Large intestine (tissue), 12 donors: ENCODE data around the gene RNF41. TPM values are rescaled to one million over a fixed set of nuclear protein-coding genes. Genes with fewer than 3 reads are reported as not detected.
"Not testable (repeated sequence)": the region's sequence is repeated elsewhere in the genome, so short reads cannot be mapped to it uniquely, and the experiment has no call there.

Experiments
- DNase-seq, 2 donors: peaks; one replicate each; pipeline versions ENCODE4 v3.0.0 to v3.0.0-alpha.2; 2013
- H3K27ac ChIP-seq: one replicate; pipeline ENCODE4 v1.5.1; 2013; ENCODE audit warnings: low read length
- H3K27me3 ChIP-seq: 2 replicates; pipeline ENCODE4 v1.6.1; 2013; ENCODE audit warnings: low read length; ENCODE audit not compliant: control insufficient read depth, insufficient read depth
- H3K36me3 ChIP-seq: 2 replicates; pipeline ENCODE4 v1.6.1; 2013; ENCODE audit warnings: low read length; ENCODE audit not compliant: control insufficient read depth, insufficient read depth
- H3K4me1 ChIP-seq: one replicate; pipeline ENCODE4 v1.6.1; 2013; ENCODE audit warnings: low read length; ENCODE audit not compliant: control insufficient read depth, insufficient read depth
- H3K4me3 ChIP-seq: one replicate; pipeline ENCODE4 v1.5.1; 2013; ENCODE audit warnings: low read length
- H3K9me3 ChIP-seq: one replicate; pipeline ENCODE4 v1.6.1; 2013; ENCODE audit warnings: mild to moderate bottlenecking, low read depth, low read length, moderate library complexity; ENCODE audit not compliant: control insufficient read depth
- WGBS: methylation state at CpG from one replicate; pipeline ENCODE4 v1.1.5; 2013; ENCODE audit warnings: low lambda C conversion rate; ENCODE audit not compliant: insufficient coverage; 5-methylcytosine and 5-hydroxymethylcytosine counted together
- long read RNA-seq, 11 donors: transcript quantifications; one replicate each; lab custom pipeline, GENCODE V29; 2026
- polyA plus RNA-seq: library from polyadenylated mRNA; unstranded; fragments of 120-200 nt; gene quantifications from one replicate; pipeline ENCODE4 v1.2.1, GENCODE V29; 2013

RNF41 gene
- 32.2 TPM for polyA plus RNA-seq
- long read RNA-seq, donor 1, partial matches to known transcripts = 0 of 1 reads
- long read RNA-seq, donor 1, other reads (novel, unspliced or antisense) = 0 of 1 reads
- long read RNA-seq, donor 2, full-length matches to known transcripts = 3 of 144 reads
- long read RNA-seq, donor 2, partial matches to known transcripts = 110 of 144 reads
- long read RNA-seq, donor 2, other reads (novel, unspliced or antisense) = 31 of 144 reads
- long read RNA-seq, donor 3 = 0 reads
- long read RNA-seq, donor 4, full-length matches to known transcripts = 1 of 11 reads
- long read RNA-seq, donor 4, partial matches to known transcripts = 10 of 11 reads
- long read RNA-seq, donor 4, other reads (novel, unspliced or antisense) = 0 of 11 reads
- long read RNA-seq, donor 5, full-length matches to known transcripts = 1 of 1 reads
- long read RNA-seq, donor 5, partial matches to known transcripts = 0 of 1 reads
- long read RNA-seq, donor 5, other reads (novel, unspliced or antisense) = 0 of 1 reads
- long read RNA-seq, donor 6, full-length matches to known transcripts = 9 of 9 reads
- long read RNA-seq, donor 6, partial matches to known transcripts = 0 of 9 reads
- long read RNA-seq, donor 6, other reads (novel, unspliced or antisense) = 0 of 9 reads
- long read RNA-seq, donor 7, full-length matches to known transcripts = 4 of 4 reads
- long read RNA-seq, donor 7, partial matches to known transcripts = 0 of 4 reads
- long read RNA-seq, donor 7, other reads (novel, unspliced or antisense) = 0 of 4 reads
- long read RNA-seq, donor 8, full-length matches to known transcripts = 4 of 56 reads
- long read RNA-seq, donor 8, partial matches to known transcripts = 35 of 56 reads
- long read RNA-seq, donor 8, other reads (novel, unspliced or antisense) = 17 of 56 reads
- long read RNA-seq, donor 9, full-length matches to known transcripts = 6 of 6 reads
- long read RNA-seq, donor 9, partial matches to known transcripts = 0 of 6 reads
- long read RNA-seq, donor 9, other reads (novel, unspliced or antisense) = 0 of 6 reads
- long read RNA-seq, donor 10, full-length matches to known transcripts = 7 of 828 reads
- long read RNA-seq, donor 10, partial matches to known transcripts = 777 of 828 reads
- long read RNA-seq, donor 10, other reads (novel, unspliced or antisense) = 44 of 828 reads
- long read RNA-seq, donor 11, full-length matches to known transcripts = 8 of 351 reads
- long read RNA-seq, donor 11, partial matches to known transcripts = 309 of 351 reads
- long read RNA-seq, donor 11, other reads (novel, unspliced or antisense) = 34 of 351 reads

DNA sequence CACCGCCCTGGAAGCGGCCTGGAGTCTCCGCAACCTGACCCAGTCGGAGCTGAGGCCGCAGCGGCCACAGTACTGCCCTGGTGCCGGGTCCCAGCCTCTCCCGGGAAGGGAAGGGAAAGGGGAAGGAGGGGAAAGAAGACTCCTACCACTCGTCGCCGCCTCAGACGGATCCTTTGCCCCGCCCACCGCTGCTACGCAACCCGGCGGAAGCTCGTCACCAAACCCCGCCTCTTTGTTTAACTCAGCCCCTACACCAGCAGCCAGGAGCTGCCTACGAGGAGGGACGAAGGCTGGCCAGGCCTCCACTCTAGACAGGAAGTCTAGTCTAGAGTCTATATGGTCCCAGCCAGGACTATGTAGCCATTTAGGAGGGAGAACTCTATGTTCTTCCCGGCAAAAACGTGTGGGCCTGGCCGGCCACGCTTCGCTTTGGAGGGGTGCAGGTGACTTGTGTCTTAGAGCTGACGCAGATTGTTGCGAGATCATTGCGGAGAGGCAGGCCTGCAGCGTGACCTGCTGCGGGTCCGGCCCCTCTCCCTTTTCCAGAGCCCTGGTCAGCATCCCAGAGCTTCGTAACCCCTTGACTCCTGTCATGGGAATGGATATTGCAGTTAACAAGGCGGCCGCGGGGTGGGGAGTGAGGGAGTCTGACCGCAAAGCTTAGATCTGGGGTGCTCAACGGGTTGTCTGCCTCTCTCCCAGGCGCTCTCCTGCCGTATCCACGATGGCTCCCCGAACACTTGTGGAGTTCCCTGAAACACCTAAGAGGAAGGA lies at the start of gene RNF41:
TSS of gene RNF41 (minus strand) at position 166 of the 774 bp plus-strand sequence. CDS start 7,875 bp downstream, outside the sequence.
- peak; percentile 97 to 99 for DNase-seq
- Histone ChIP-seq H3K27ac (peak within 1 kb of the TSS; percentile 99), H3K27me3 (no peaks in the 10 kb centered on the region), H3K9me3 (no peaks in the 10 kb centered on the region), H3K4me3 (peak within 1 kb of the TSS; percentile 84), H3K36me3 (peaks cover 6% of the 10 kb centered on the region), H3K4me1 (peaks cover 29% of the 10 kb centered on the region)
- WGBS = no CpG with 5 or more reads among the region's 42 CpGs

DNA sequence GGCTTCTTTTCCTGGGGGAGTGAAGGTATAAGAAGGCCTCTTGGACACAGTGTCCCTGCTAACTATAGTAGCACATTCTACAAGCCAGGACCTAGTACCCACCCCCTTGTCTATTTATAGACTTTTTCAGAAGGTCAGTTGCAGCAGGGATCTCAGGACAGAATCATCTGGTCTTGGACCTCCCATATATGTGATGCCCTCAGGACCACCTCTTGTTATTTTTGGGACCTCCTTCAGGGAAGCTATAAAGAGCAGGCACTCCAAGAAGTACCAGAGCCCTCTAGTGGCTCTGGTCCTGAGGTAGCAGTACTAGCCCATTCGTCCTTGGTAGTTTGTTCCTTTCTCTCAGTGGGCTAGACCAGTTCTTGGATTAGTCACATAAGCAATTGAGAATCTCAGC lies 49.3 kb upstream of the RNF41 start:
- H3K4me3 ChIP-seq = no peak overlapping the region
- DNase-seq = peak in 1 of 2 donors; percentile 21
- no CpG with 5 or more reads among the region's 1 CpG for WGBS
- peaks cover 46% of the 10 kb centered on the region for H3K36me3 ChIP-seq
- no peaks in the 10 kb centered on the region for H3K27me3 ChIP-seq
- no peaks in the 10 kb centered on the region for H3K9me3 ChIP-seq
- no peak overlapping the region for H3K27ac ChIP-seq
- H3K4me1 ChIP-seq = peaks cover 3% of the 10 kb centered on the region

DNA sequence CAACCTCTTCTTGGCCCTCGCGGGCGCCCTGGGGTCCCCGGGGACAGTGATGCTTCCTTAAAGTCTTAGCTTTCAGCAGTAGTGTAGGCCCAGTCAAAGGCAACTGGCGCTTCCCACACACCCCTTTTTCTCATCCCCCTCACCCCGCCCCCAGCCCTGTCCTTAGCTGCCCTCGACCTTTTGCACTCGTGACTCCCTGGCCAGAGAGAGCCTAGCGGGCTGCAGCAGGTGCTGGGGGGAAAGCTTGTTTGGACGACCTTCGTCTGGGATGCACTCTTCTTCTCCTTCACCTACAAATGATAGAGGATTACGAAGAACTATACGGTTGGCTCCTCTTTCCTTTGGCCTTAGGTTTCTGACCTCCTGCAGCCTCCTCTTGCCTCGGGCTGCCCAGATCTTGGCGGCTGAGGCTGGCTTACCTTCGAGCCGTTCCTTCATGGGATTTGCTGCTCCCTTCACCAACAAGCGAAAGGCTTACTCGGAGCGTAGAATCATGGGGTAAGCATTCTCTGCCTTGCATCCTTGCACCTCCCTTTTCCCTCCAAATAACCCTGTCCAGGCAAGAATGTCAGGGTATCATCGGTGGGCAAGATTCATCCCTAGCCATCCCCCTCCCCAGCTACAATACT lies 45.8 kb upstream of the RNF41 start:
- no peak for DNase-seq
- peak overlapping the region; percentile 73 for H3K4me3 ChIP-seq
- peak overlapping the region; percentile 87 for H3K27ac ChIP-seq
- no peaks in the 10 kb centered on the region for H3K27me3 ChIP-seq
- H3K9me3 ChIP-seq = no peaks in the 10 kb centered on the region
- H3K36me3 ChIP-seq = peaks cover 13% of the 10 kb centered on the region
- 27% methylated on average over 2 of the region's 21 CpGs for WGBS
- peaks cover 6% of the 10 kb centered on the region for H3K4me1 ChIP-seq

DNA sequence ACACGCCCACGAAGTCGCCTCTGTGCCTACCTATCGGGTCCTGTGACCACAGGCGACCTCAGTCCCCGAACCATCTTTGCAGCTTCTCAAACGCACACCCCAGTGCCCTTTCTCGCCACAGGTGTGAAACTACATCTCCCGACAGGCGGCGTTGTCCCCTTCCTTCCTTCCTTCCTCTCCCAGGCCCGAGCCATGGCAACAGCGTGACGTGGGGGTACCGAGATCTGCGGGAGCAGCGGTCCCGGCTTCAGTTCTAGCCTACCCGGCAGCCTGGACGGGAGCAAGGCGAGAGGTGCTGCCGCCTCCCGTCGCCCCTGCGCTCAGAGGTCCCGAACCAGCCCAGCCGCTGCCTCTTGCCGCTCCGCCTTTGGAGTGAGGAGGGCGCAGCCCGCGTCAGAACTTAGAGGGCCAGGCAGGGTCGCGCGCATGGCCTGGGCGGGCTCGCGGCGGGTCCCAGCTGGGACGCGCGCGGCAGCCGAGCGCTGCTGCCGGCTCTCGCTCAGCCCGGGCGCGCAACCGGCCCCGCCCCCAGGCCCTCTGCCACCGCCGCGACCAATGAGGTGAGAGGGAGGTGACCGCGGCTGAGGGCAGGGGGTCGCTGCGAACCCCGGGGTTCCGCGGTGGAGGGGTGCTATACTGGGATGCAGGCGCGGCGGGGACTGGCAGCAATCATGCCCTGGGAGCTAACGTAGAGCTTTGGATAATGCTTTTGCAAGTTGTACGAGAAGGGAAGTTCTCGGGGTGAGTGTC lies 45.1 kb upstream of the RNF41 start, which contains the start of gene COQ10A:
TSS of gene COQ10A (plus strand) at position 250 of the 750 bp plus-strand sequence. CDS start at position 427, 177 bp downstream.
- peak; percentile 85 to 92 for DNase-seq
- no CpG with 5 or more reads among the region's 68 CpGs for WGBS
- peak within 1 kb of the TSS; percentile 87 for H3K27ac ChIP-seq

DNA sequence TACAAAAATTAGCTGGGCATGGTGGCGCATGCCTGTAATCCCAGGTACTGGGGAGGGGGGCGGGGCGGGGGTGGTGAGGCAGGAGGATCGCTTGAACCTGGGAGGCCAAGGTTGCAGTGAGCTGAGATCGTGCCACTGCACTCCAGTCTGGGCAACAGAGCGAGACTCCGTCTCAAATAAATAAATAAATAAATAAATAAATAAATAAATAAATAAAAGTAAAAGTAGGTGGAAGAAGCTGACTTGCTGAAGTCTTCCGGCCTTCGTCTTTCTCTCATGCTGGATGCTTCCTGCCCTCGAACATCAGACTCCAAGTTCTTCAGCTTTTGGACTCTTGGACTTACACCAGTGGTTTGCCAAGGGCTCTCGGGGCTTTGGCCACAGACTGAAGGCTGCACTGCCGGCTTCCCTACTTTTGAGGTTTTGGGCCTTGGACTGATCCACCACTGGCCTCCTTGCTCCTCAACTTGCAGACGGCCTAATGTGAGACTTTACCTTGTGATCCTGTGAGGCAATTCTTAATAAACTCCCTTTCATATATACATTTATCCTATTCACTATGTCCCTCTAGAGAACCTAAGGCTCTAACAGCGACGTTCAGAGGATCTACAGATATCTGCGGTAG lies 44.5 kb upstream of the RNF41 start:
- WGBS = no CpG with 5 or more reads among the region's 16 CpGs
- DNase-seq, H3K27me3 ChIP-seq, H3K36me3 ChIP-seq, H3K4me1 ChIP-seq, H3K9me3 ChIP-seq: not testable (repeated sequence)
- Histone ChIP-seq H3K27ac (peak overlapping the region; percentile 87), H3K4me3 (peak overlapping the region; percentile 73)

More for the DNA sequence above, 45.1 kb upstream of the RNF41 start, which contains the start of gene COQ10A:
- no peaks in the 10 kb centered on the region for H3K9me3 ChIP-seq
- H3K4me3 ChIP-seq = peak within 1 kb of the TSS; percentile 73
- H3K4me1 ChIP-seq = peaks cover 6% of the 10 kb centered on the region
- peaks cover 9% of the 10 kb centered on the region for H3K36me3 ChIP-seq
- no peaks in the 10 kb centered on the region for H3K27me3 ChIP-seq

DNA sequence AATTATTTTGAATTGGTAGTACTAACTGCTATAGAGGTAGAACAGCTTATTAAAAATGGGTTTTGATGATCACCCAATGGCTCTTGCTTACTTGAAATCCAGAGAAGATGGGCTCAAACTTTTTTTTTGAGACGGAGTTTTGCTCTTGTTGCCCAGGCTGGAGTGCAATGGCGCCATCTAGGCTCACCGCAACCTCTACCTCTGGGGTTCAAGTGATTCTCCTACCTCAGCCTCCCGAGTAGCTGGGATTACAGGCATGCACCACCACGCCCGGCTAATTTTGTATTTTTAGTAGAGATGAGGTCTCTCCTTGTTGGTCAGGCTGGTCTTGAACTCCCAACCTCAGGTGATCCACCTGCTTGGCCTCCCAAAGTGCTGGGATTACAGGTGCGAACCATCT lies 41.2 kb upstream of the RNF41 start:
- WGBS = no CpG with 5 or more reads among the region's 7 CpGs

DNA sequence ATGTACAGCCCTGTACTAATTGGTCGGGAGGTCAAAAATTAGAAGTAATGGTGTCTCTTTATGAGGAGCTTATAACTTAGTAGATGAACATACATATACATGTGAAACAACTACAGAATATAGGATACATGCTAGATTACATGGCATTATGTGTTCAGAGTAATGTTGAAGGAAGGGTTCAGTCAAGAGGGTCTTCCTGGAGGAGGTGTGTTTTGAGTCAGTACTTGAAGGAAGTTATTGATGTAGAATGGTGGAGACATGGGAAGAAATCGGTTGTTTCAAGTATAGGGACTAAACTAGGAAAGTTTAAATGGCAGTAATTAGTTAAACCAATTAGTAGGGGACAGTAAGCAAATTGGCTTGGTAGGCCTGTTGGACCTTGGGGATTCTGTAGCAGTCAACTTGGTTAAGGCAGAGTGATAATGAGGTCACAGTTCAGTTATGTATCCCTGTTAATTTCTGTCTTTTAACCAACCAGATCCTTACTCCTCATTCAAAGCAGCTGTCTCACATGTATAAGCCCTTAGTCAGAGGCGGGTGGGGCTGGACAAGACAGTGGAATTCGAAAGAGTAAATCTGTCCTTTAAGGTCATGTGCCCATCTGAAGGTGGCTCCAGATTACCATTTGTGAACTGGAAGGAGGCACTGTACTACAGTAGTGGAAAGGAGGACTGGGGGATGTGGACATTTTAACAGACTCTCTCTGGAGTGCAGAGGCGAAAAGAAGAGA lies 39.9 kb upstream of the RNF41 start:
- Histone ChIP-seq H3K4me1 (peaks cover 22% of the 10 kb centered on the region), H3K36me3 (peaks cover 5% of the 10 kb centered on the region), H3K9me3 (no peaks in the 10 kb centered on the region), H3K27ac (peak overlapping the region; percentile 61), H3K4me3 (no peak overlapping the region), H3K27me3 (no peaks in the 10 kb centered on the region)
- 100% methylated on average over 1 of the region's 5 CpGs for WGBS
- DNase-seq = peak; percentile 70 to 79

More for the DNA sequence above, 41.2 kb upstream of the RNF41 start:
- not testable (repeated sequence) for H3K27me3 ChIP-seq, H3K4me3 ChIP-seq, DNase-seq, H3K9me3 ChIP-seq, H3K27ac ChIP-seq, H3K36me3 ChIP-seq
- peaks cover 15% of the 10 kb centered on the region for H3K4me1 ChIP-seq

DNA sequence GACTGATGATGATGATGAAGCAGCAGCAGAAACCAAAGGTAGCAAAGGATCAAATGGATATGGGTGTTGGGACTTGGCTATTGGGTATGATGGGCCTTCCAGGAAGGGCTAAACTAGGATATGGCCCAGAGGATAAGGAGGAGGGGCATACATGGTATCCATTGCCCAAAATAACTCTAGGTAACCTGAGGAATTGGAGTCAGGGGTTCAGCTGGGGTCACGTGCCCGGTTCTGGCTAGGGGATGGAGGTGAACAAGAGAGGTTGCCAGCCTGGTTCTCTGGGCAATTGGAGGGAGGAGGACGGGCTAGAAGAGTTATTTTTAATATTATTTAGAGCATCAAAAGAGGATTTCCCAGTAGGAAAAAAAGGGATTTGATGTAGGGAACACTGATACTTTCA lies 39.2 kb upstream of the RNF41 start:
- DNase-seq = no peak
- Histone ChIP-seq H3K27me3 (no peaks in the 10 kb centered on the region), H3K4me3 (no peak overlapping the region), H3K27ac (no peak overlapping the region), H3K9me3 (no peaks in the 10 kb centered on the region), H3K4me1 (peaks cover 26% of the 10 kb centered on the region), H3K36me3 (peaks cover 12% of the 10 kb centered on the region)
- WGBS = 100% methylated on average over 1 of the region's 3 CpGs
